HG02852 (cell line): ENCODE data around the gene KCNB1.

Experiments used
- ATAC-seq: cut with Tn5 transposase; IDR thresholded peaks from one replicate; pipeline ENCODE4 v1.9.1; 2021; ENCODE audit warnings: mild to moderate bottlenecking, moderate library complexity; ENCODE audit not compliant: unreplicated experiment

The KCNB1 gene

GRCh38 chr20:49482621-49483017 is at the start of gene KCNB1:
Gene KCNB1, minus strand, starts transcription at chr20:49482668. Its CDS starts 188 bp downstream, at chr20:49482480.
- ATAC-seq, result no peak

GRCh38 chr20:49529470-49529869 is 47.0 kb upstream of the KCNB1 start:
- ATAC-seq, result no peak

GRCh38 chr20:49526568-49526967 is 44.1 kb upstream of the KCNB1 start:
- ATAC-seq, result no peak

- ATAC-seq, result no peak
Observed at GRCh38 chr20:49526056-49526455, 43.6 kb upstream of the KCNB1 start.

- no peak for ATAC-seq
Observed at GRCh38 chr20:49523767-49524360, 41.4 kb upstream of the KCNB1 start.

GRCh38 chr20:49521356-49521755 is 38.9 kb upstream of the KCNB1 start:
- ATAC-seq, result no peak

- no peak for ATAC-seq
Observed at GRCh38 chr20:49519777-49520359, 37.4 kb upstream of the KCNB1 start.

GRCh38 chr20:49519212-49519712 is 36.8 kb upstream of the KCNB1 start:
- ATAC-seq, result no peak

GRCh38 chr20:49518576-49518975 is 36.1 kb upstream of the KCNB1 start:
- ATAC-seq, result no peak

- ATAC-seq, result no peak
Observed at GRCh38 chr20:49517805-49518100, 35.3 kb upstream of the KCNB1 start.

- no peak for ATAC-seq
Observed at GRCh38 chr20:49516916-49517804, 34.7 kb upstream of the KCNB1 start.

GRCh38 chr20:49515586-49515985 is 33.1 kb upstream of the KCNB1 start:
- no peak for ATAC-seq

- no peak for ATAC-seq
Observed at GRCh38 chr20:49513517-49513916, 31.0 kb upstream of the KCNB1 start.

- ATAC-seq, result no peak
Observed at GRCh38 chr20:49513009-49513408, 30.5 kb upstream of the KCNB1 start.

- no peak for ATAC-seq
Observed at GRCh38 chr20:49511788-49512525, 29.5 kb upstream of the KCNB1 start.

GRCh38 chr20:49510562-49511122 is 28.2 kb upstream of the KCNB1 start:
- no peak for ATAC-seq

- ATAC-seq, result no peak
Observed at GRCh38 chr20:49508435-49509199, 26.1 kb upstream of the KCNB1 start.

GRCh38 chr20:49507741-49508434 is 25.4 kb upstream of the KCNB1 start:
- ATAC-seq, result no peak

- no peak for ATAC-seq
Observed at GRCh38 chr20:49505518-49505917, 23.1 kb upstream of the KCNB1 start.

GRCh38 chr20:49503176-49503575 is 20.7 kb upstream of the KCNB1 start:
- no peak for ATAC-seq
